GM10266 (cell line): ENCODE results near the gene PERM1.

Source experiments
- DNase-seq: peaks from one replicate; pipeline ENCODE4 v3.0.0; 2012; ENCODE audit errors: extremely low spot score
- TF ChIP-seq, protein P1 (sequence below): IDR thresholded peaks from 2 replicates; pipeline ENCODE4 v1.5.1; 2012; ENCODE audit warnings: mild to moderate bottlenecking, low read depth; ENCODE audit not compliant: control insufficient read depth, insufficient read depth; ENCODE audit errors: missing control alignments

PERM1 gene

DNA sequence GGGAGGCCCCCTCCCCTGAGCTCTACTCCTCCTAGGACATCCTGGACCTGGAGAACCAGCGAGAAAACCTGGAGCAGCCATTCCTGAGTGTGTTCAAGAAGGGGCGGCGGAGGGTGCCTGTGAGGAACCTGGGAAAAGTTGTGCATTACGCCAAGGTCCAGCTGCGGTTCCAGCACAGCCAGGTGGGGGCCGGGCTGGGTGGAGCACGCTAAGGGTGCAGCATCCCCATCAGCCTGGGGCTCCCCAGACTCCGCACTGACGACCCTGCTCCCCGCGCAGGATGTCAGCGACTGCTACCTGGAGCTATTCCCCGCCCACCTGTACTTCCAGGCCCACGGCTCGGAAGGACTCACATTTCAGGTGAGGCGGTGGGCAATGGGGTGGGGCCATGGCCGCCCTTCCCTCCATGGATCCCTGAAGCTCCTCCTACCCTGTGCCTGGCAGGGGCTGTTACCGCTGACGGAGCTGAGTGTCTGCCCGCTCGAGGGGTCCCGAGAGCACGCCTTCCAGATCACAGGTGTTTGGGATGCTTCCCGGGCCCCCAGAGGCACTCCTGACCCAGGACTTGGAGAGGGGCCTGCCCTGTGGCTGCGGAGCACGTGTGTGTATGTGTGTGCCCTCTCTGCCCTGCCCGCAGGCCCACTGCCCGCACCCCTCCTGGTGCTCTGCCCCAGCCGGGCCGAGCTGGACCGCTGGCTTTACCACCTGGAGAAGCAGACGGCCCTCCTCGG, 11.5 kb downstream of the PERM1 start:
- TF ChIP-seq, protein P1, sequence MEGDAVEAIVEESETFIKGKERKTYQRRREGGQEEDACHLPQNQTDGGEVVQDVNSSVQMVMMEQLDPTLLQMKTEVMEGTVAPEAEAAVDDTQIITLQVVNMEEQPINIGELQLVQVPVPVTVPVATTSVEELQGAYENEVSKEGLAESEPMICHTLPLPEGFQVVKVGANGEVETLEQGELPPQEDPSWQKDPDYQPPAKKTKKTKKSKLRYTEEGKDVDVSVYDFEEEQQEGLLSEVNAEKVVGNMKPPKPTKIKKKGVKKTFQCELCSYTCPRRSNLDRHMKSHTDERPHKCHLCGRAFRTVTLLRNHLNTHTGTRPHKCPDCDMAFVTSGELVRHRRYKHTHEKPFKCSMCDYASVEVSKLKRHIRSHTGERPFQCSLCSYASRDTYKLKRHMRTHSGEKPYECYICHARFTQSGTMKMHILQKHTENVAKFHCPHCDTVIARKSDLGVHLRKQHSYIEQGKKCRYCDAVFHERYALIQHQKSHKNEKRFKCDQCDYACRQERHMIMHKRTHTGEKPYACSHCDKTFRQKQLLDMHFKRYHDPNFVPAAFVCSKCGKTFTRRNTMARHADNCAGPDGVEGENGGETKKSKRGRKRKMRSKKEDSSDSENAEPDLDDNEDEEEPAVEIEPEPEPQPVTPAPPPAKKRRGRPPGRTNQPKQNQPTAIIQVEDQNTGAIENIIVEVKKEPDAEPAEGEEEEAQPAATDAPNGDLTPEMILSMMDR, result no peak
- DNase-seq, result no peak

DNA sequence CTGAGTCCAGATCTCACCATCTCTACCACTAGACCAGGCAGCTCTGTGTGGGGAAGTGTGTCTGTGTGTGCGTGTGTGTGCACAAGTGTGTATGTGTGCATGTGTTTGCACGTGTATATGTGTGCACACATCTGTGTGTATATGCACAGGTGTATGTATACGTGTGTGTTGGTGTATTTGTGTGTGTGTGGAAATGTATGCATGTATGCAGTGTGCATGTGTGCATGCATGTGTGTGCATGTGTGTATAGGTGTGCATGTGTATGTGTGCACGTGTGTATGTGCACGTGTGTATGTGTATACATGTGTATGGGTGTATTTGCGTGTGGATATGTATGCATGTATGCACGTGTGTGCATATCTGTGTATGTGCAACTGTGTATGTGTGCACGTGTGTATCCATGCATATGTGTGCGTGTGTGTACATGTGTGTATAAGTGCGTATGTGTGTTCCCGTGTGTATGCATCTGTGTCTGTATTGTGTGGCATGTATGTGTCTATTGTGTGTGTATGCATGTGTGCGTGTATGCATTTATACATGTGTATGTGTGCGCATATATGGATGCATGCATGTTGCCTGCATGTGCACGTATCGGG, 12.5 kb downstream of the PERM1 start:
- TF ChIP-seq, protein P1, result no peak
- no peak for DNase-seq

DNA sequence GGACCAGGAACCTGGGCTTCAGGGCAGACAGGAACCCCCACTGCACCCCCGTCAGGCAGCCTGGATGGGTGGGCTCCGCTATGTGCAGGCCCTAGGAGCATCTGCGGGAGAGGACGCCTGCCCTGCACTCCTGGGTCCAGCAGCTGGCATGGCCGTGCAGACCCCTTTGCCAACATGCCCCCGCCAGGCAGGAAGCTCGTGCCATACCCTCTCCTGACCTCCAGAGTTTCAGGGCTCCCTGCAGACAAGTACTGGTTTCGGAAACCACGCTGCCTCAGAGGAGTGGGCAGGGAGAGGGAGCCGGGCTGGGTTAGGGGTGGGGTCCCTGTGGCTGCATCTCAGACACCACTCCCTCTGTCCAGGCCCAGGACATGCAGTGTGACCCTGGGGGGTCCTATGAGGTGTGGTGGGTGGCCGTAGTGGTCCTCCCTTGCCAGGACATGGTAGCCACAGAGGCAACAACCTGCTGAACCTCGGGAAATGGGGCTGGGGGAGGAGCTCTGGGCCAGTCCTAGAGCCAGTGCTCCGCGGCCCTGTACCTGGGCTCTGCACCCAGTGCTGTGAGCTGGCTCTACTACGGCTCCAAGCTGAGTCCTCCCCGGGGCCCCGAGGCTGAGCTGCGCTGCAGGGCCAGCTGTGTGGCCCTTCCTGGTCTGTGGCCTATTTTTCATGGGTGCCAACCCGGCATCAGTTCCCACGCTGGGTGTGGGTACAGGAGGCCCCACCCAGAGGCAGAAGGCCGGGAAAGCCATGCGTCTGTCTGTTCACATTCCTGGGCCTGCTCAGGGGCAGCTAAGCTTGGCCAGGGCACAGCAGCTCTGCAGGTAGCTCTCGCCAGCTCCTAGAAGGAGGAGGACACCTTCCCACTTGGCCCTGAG, 14.2 kb downstream of the PERM1 start:
- TF ChIP-seq, protein P1, result no peak
- no peak for DNase-seq

DNA sequence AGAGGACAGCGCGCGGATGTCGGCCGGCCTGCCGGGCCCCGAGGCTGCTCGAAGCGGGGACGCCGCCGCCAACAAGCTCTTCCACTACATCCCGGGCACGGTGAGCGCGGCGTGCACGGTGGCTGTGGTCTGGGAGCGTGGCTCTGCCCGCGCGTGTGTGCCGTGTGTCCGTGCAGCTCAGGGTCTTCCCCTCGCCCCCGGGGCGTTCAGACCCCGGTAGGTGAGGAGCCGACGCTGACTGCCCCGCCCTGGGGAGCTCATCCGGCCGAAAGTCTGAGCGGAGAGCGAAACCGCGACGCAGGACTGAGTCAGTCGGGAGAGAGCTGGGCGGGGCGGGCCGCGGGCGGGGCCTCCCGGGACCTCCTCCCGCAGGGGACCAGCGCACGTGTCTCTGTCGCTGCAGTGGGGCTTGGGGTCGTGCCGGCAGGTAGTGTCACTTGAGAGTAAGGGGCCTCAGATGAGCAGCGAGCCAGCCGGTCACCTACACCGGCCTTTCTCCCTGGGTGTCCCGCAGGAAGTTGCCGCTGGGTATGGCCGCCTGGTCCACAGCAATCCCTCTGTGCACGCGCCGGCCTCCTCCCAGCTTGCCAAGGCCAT, 15.1 kb downstream of the PERM1 start:
- DNase-seq, result peak; percentile 93
- TF ChIP-seq, protein P1, result no peak

DNA sequence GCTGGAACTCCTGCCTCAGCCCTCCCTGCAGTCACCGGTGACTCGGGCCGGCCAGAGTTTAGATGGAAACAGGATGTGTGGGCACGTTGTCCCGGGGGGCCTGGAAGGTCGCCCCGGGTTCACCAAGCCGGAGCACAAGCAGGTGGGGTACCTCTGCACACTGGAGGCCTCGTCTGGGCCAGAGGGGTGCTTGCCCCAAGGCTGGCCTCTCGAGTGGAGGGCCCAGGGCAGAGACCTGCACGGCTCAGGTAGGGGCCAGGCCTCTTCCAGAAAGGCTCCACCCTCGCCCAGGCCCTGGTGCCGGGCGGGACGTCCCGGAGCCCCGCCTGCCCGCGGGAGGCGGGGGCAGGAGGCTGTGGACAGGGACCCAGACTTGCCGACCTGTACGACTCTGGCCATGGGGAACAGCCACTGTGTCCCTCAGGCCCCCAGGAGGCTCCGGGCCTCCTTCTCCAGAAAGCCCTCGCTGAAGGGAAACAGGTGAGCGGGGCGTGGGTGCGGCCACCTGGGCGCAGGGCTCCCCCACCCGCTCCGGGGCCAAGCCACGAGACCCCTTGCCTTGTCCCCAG, 15.7 kb downstream of the PERM1 start, which contains the start of gene PLEKHN1:
Gene PLEKHN1, plus strand, starts transcription at position 348 of the 569 bp plus-strand sequence. Its CDS starts 50 bp downstream, at position 398.
- TF ChIP-seq, protein P1, result no peak
- DNase-seq, result peak; percentile 78

DNA sequence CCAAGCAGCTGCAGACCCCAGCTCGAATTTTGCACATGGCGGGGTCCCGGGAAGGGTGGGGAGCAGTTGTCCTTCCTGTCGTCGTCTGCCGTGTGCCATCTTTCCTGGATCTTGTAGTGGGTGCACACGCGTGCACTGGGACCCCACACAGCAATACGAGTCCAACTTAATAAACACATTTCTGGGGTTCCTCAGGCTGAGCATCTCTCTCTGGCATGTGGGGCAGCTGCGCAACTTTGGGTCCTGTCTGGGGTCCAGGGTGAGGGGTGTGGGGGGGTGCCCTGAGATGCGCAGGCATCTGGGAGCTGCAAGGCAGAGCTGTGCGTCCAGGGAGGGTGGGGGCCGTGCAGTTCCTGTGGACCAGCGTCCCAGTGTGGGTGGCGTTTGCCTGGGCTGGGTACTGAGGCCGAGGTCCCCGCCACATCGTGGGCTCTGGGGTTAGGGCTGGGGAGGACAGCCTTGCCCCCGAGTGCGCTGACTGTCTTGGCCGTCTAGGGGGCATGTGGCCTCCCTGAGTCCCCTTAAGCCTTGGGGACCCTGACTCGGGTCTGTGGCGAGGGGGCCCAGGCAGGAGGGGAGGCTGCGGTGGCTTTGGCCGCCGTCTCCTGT, 16.3 kb downstream of the PERM1 start:
- TF ChIP-seq, protein P1, result no peak
- DNase-seq, result no peak
